ENCODE measurements around the gene PLXNA4.

DNA sequence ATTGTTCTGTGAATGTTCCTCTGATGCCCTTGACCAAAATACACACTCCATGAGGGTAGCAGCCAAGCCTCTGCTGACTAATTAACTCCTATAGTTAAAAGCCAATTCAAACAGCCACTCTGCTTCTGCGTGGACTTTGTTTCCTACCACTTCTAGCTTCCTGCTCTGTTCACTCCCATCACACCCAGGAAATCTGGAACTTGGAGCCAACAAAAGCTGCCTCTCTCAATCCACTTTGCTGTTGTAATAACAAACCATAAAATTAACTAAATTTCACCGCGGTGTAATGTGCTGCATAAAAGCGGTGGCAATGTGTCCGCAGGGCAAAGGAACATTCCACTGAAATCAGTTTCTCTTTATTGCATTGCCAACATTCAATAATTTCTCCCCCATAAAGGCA is 239.5 kb downstream of the PLXNA4 start:
- TF ChIP-seq, protein P1, sequence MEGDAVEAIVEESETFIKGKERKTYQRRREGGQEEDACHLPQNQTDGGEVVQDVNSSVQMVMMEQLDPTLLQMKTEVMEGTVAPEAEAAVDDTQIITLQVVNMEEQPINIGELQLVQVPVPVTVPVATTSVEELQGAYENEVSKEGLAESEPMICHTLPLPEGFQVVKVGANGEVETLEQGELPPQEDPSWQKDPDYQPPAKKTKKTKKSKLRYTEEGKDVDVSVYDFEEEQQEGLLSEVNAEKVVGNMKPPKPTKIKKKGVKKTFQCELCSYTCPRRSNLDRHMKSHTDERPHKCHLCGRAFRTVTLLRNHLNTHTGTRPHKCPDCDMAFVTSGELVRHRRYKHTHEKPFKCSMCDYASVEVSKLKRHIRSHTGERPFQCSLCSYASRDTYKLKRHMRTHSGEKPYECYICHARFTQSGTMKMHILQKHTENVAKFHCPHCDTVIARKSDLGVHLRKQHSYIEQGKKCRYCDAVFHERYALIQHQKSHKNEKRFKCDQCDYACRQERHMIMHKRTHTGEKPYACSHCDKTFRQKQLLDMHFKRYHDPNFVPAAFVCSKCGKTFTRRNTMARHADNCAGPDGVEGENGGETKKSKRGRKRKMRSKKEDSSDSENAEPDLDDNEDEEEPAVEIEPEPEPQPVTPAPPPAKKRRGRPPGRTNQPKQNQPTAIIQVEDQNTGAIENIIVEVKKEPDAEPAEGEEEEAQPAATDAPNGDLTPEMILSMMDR (IDR thresholded peaks at IDR 0.05; ENCODE audit: low read length): no peak
- TF ChIP-seq EZH2 (IDR thresholded peaks at IDR 0.05; ENCODE audit: borderline replicate concordance, low read length): no peak
